K562 (cell line): ENCODE results near the gene RAB40B. TPM values are rescaled to one million over a fixed set of nuclear protein-coding genes. Genes with fewer than 3 reads are reported as not detected.

Experiments
- ATAC-seq: fragments of 200-7000 bp; cut with Tn5 transposase; 3 replicates; pipeline ENCODE4 v1.9.1; 2020; ENCODE audit warnings: moderate library complexity
- BruUV-seq: library from RNA; stranded (reverse); fragments of 400-500 nt; replicated peaks from 2 replicates; lab custom pipeline; 2021; lab: Mats Ljungman, UMichigan
- CTCF ChIA-PET: fragments of 300-600 bp; formaldehyde crosslinking; extraction: SDS; loops from one replicate; lab custom pipeline; 2021; ENCODE audit warnings: low intra/inter-chr PET ratio; lab: Yijun Ruan, JAX
- POLR2A ChIA-PET: fragments of 300-600, 350-650 bp; sonication (Branson Sonifier 250); formaldehyde crosslinking; extraction: SDS; loops from one replicate; lab custom pipeline; 2021; ENCODE audit warnings: antibody characterized with exemption, inconsistent platforms; lab: Yijun Ruan, JAX
- DNase-seq, 4 experiments: peaks; one replicate each; pipeline versions ENCODE4 v3.0.0 to v3.0.0-alpha.2; 2011 to 2018; ENCODE audit warnings: low spot score in 3 of 4, mixed read lengths in 3 of 4; ENCODE audit errors: extremely low read depth in 1 of 4
- FAIRE-seq: peaks from 2 replicates; lab custom pipeline; 2011; peaks lifted over from hg19 to GRCh38; lab: Jason Lieb, UNC
- H2AFZ ChIP-seq: 2 replicates; pipeline ENCODE4 v1.6.0; 2011; ENCODE audit warnings: low read depth, low read length, control low read depth, inconsistent platforms
- H3K27ac ChIP-seq: fragments of 200-600 bp; 3 replicates; pipeline ENCODE4 v1.8.0; 2011; ENCODE audit warnings: low read depth, mild to moderate bottlenecking, control low read depth, inconsistent platforms, low read length, moderate library complexity, mixed read lengths; ENCODE audit errors: extremely low read depth
- H3K27me3 ChIP-seq, 2 experiments: fragments of 300-600 bp in 1 of 2; 2 replicates in 1 of 2; 3 replicates in 1 of 2; pipeline versions ENCODE4 v1.6.0 to v1.8.0; 2011; ENCODE audit warnings: inconsistent platforms in 2 of 2, low read length in 2 of 2, mild to moderate bottlenecking in 1 of 2, mixed read lengths in 1 of 2, moderate library complexity in 1 of 2; ENCODE audit not compliant: control insufficient read depth in 2 of 2, insufficient read depth in 2 of 2
- H3K36me3 ChIP-seq: fragments of 300-600 bp; 3 replicates; pipeline ENCODE4 v1.8.0; 2011; ENCODE audit warnings: mild to moderate bottlenecking, low read length, inconsistent platforms; ENCODE audit not compliant: control insufficient read depth, insufficient read depth
- H3K4me1 ChIP-seq, 2 experiments: fragments of 200-600 bp in 1 of 2; replicated peaks in 1 of 2; 2 replicates in 1 of 2; 3 replicates in 1 of 2; pipeline versions ENCODE4 v1.5.1 to v1.8.0; 2011; ENCODE audit warnings: inconsistent platforms in 2 of 2, low read length in 2 of 2, mild to moderate bottlenecking in 1 of 2, mixed read lengths in 1 of 2, moderate library complexity in 1 of 2; ENCODE audit not compliant: control insufficient read depth in 2 of 2, insufficient read depth in 2 of 2
- H3K4me2 ChIP-seq: 2 replicates; pipeline ENCODE4 v1.6.1; 2011; ENCODE audit warnings: low read length, control low read depth, inconsistent platforms, mixed read lengths; ENCODE audit not compliant: insufficient read depth
- H3K4me3 ChIP-seq: fragments of 200-600 bp; sonication (generic), shearing (Covaris generic); 2 replicates; pipeline ENCODE4 v1.5.1; 2016; ENCODE audit warnings: control low read depth, inconsistent platforms
- H3K79me2 ChIP-seq: fragments of 200-600 bp; 3 replicates; pipeline ENCODE4 v1.8.0; 2011; ENCODE audit warnings: low read length, inconsistent platforms; ENCODE audit not compliant: control insufficient read depth, insufficient read depth
- H3K9ac ChIP-seq, 2 experiments: 2 replicates each; pipeline versions ENCODE4 v1.6.0 to v1.6.1; 2011; ENCODE audit warnings: low read depth in 2 of 2, low read length in 2 of 2, control low read depth in 1 of 2, inconsistent platforms in 1 of 2, mild to moderate bottlenecking in 1 of 2, mixed read lengths in 1 of 2; ENCODE audit not compliant: insufficient read depth in 1 of 2
- H3K9me1 ChIP-seq: one replicate; pipeline ENCODE4 v1.6.0; 2011; ENCODE audit warnings: inconsistent platforms, mild to moderate bottlenecking, low read length, moderate library complexity; ENCODE audit not compliant: control insufficient read depth, insufficient read depth
- H3K9me3 ChIP-seq: replicated peaks from 2 replicates; pipeline ENCODE4 v1.5.1; 2011; ENCODE audit warnings: low read depth, low read length, inconsistent platforms; ENCODE audit not compliant: control insufficient read depth, insufficient read depth
- H4K20me1 ChIP-seq: replicated peaks from 2 replicates; pipeline ENCODE4 v1.6.1; 2011; ENCODE audit warnings: low read length, inconsistent platforms, mixed read lengths; ENCODE audit not compliant: control insufficient read depth, insufficient read depth
- BACH1 ChIP-seq: fragments of 200-800 bp; sonication (Bioruptor generic); IDR thresholded peaks from 2 replicates; pipeline ENCODE4 v1.6.1; 2016; ENCODE audit warnings: missing genetic modification characterization, missing compliant biosample characterization
- CBX2 ChIP-seq: fragments of 200-600 bp; sonication (generic); IDR thresholded peaks from one replicate; pipeline ENCODE4 v1.6.1; 2012; ENCODE audit warnings: mild to moderate bottlenecking, low read length, inconsistent platforms; ENCODE audit not compliant: insufficient read depth, poor library complexity, severe bottlenecking
- COPS2 ChIP-seq: fragments of 450-650 bp; conservative IDR thresholded peaks from 2 replicates; pipeline ENCODE4 v1.6.1; 2016; ENCODE audit warnings: mild to moderate bottlenecking, moderate library complexity
- E2F1 ChIP-seq: sonication (generic); formaldehyde crosslinking; IDR thresholded peaks from 2 replicates; pipeline ENCODE4 v1.8.1; 2023; ENCODE audit warnings: mild to moderate bottlenecking, missing genetic modification reagents, moderate library complexity
- HNRNPL ChIP-seq: fragments of 200-400 bp; formaldehyde crosslinking; IDR thresholded peaks from 2 replicates; pipeline ENCODE4 v1.6.1; 2017; ENCODE audit warnings: low read depth, mild to moderate bottlenecking, low read length
- JUN ChIP-seq, 2 experiments: sonication (generic) in 1 of 2; formaldehyde crosslinking in 1 of 2; IDR thresholded peaks; 2 replicates each; pipeline versions ENCODE4 v1.6.1 to v1.8.0; 2012 to 2022; ENCODE audit warnings: borderline replicate concordance in 2 of 2, mild to moderate bottlenecking in 2 of 2, improper control_type of control experiment in 1 of 2, low read depth in 1 of 2, low read length in 1 of 2, missing genetic modification reagents in 1 of 2
- KDM1A ChIP-seq, 2 experiments: fragments of 450-650 bp; IDR thresholded peaks; 2 replicates each; pipeline ENCODE4 v1.6.1; 2016; ENCODE audit warnings: mild to moderate bottlenecking in 2 of 2
- MCM3 ChIP-seq: fragments of 450-650 bp; IDR thresholded peaks from 2 replicates; pipeline ENCODE4 v1.6.1; 2016
- NCOR1 ChIP-seq: fragments of 450-650 bp; IDR thresholded peaks from 2 replicates; pipeline ENCODE4 v1.6.1; 2016; ENCODE audit warnings: mild to moderate bottlenecking, moderate library complexity
- RBBP5 ChIP-seq: fragments of 200-600 bp; sonication (generic); IDR thresholded peaks from 2 replicates; pipeline ENCODE4 v1.6.1; 2012; ENCODE audit warnings: borderline replicate concordance, mild to moderate bottlenecking, low read length, control low read depth, inconsistent platforms; ENCODE audit not compliant: insufficient read depth, poor library complexity, severe bottlenecking
- SUPT5H ChIP-seq: fragments of 450-650 bp; IDR thresholded peaks from 2 replicates; pipeline ENCODE4 v1.6.1; 2016
- ZBTB7A ChIP-seq: IDR thresholded peaks from 2 replicates; pipeline ENCODE4 v1.6.1; 2011; ENCODE audit warnings: low read depth, mild to moderate bottlenecking, low read length, moderate library complexity, borderline replicate concordance; ENCODE audit not compliant: control insufficient read depth
- ZNF384 ChIP-seq: IDR thresholded peaks from 2 replicates; pipeline ENCODE4 v1.6.1; 2012; ENCODE audit warnings: low read depth, low read length, improper control_type of control experiment
- ZNF644 ChIP-seq: fragments of 200-800 bp; sonication (Bioruptor generic); IDR thresholded peaks from 2 replicates; pipeline ENCODE4 v1.6.1; 2016; ENCODE audit warnings: low read depth, missing genetic modification characterization, missing compliant biosample characterization
- ZNF668 ChIP-seq: fragments of 250-450 bp; sonication (Bioruptor Pico); IDR thresholded peaks from 2 replicates; pipeline ENCODE4 v1.8.0; 2022; ENCODE audit warnings: mild to moderate bottlenecking, inconsistent platforms
- WGBS: fragments of 100-300 bp; shearing (Covaris generic); methylation state at CpG from one replicate; pipeline ENCODE4 v1.1.6; 2016; ENCODE audit warnings: low coverage, mixed read lengths; ENCODE audit not compliant: insufficient coverage; ENCODE audit errors: missing lambda C conversion rate; 5-methylcytosine and 5-hydroxymethylcytosine counted together
- in situ Hi-C: fragments of 300-500 bp; cut with MboI; formaldehyde crosslinking; loops from 4 replicates; pipeline ENCODE4 v1.15.0; 2018; ENCODE audit warnings: inconsistent platforms, mixed read lengths
- intact Hi-C: fragments of 100-400 bp; cut with micrococcal nuclease; formaldehyde crosslinking; loops from 2 replicates; pipeline ENCODE4 v1.14.2; 2022
- polyA plus RNA-seq, 8 experiments: library from polyadenylated mRNA; depleted of rRNA in 4 of 8; stranded (reverse) in 5 of 8; unstranded in 3 of 8; fragments of >200 nt; fragmentation: Nextera tagmentation in 2 of 8; fragmentation: Illumina TruSeq in 1 of 8; extraction: Ambion mirVana in 2 of 8; extraction: Trizol in 1 of 8; gene quantifications; 2 replicates each; pipeline versions ENCODE4 v1.2.1 to v1.2.3, GENCODE V29; 2011 to 2014; ENCODE audit warnings: inconsistent platforms in 1 of 8, missing spikeins in 1 of 8
- total RNA-seq, 7 experiments: library from RNA; depleted of rRNA in 6 of 7; stranded (reverse); fragments of >200 nt in 6 of 7; fragmentation: Illumina TruSeq in 2 of 7; extraction: Trizol in 2 of 7; gene quantifications; 2 replicates each; pipeline versions ENCODE4 v1.2.1 to v1.2.3, GENCODE V29; 2011 to 2021; ENCODE audit warnings: low replicate concordance in 1 of 7
- TF ChIP-seq, protein P1 (sequence below): fragments of 450-650 bp; formaldehyde crosslinking; IDR thresholded peaks from 2 replicates; pipeline ENCODE4 v1.4.0; 2022; ENCODE audit warnings: mild to moderate bottlenecking, moderate library complexity
- TF ChIP-seq, protein P2 (sequence below): sonication (generic); formaldehyde crosslinking; IDR thresholded peaks from 2 replicates; pipeline ENCODE4 v1.5.0; 2020; ENCODE audit warnings: missing genetic modification reagents

RAB40B gene
- total and polyA plus RNA-seq, 9 of the 15 experiments (the other 6 are each of a cell fraction or from before 2014, with no cell fraction given): 0.13 to 4.6 (median 1.4) TPM

DNA sequence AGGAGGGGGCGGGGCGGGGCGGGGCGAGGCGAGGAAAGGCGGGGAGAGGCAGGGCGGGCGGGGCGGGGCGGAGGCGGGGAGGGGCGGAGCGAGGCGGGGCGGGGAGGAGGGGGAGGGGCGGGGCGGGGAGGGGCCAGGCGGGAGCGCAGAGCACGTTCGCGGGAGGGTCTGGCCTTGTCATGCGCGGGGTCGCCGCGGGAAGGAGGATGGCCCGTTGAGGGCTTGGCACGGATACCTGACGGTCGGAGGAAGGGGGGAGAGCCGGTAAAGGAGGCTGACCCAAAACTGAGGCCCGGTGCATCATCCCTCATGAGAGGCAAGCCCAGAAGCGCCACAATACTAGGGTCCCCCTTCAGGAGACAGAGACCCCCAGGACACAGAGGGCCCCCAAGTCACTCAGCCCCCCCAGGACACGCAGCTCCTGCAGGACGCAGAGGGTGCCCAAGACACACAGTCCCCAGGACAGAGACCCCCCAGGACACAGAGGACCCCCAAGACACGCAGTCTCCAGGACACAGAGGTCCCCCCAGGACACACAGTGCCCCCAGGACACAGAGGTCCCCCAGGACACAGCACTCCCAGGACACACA is 49.7 kb downstream of the RAB40B start (continued):
- TF ChIP-seq ZBTB7A (0 out of 2 replicates have a peak, but pooled peaks have one; percentile 45), JUN (IDR thresholded peaks at IDR 0.05; ENCODE audit: borderline replicate concordance, low read depth, low read length) (no peak), JUN (CRISPR knock-in tag; IDR thresholded peaks at IDR 0.05; ENCODE audit: borderline replicate concordance) (no peak), ZNF384 (no peak), KDM1A (IDR thresholded peaks at IDR 0.05) (0 out of 4 replicates have a peak, but pooled peaks of 1 of the 2 experiments have one; percentile 57)

GRCh38 chr17:82648165-82648668 is 50.3 kb downstream of the RAB40B start, which contains the start of gene WDR45B:
Gene WDR45B, minus strand, starts transcription at chr17:82648444. Its CDS starts 104 bp downstream, at chr17:82648340.
- Histone ChIP-seq H2AFZ (peak within 1 kb of the TSS; percentile 80), H3K9me1 (peaks cover 9% of the 10 kb centered on the region), H3K27me3 (no peaks in the 10 kb centered on the region), H3K9ac (peak within 1 kb of the TSS; percentile 91 to 94), H3K9me3 (no peaks in the 10 kb centered on the region), H3K27ac (peak within 1 kb of the TSS; percentile 99), H3K79me2 (peaks cover 50% of the 10 kb centered on the region), H3K4me2 (peak within 1 kb of the TSS; percentile 95), H4K20me1 (peaks cover 18% of the 10 kb centered on the region), H3K4me3 (peak within 1 kb of the TSS; percentile 97), H3K4me1 (peaks cover 11 to 40% of the 10 kb centered on the region in 2 experiments; a peak in 4 of 5 replicates), H3K36me3 (peaks cover 26% of the 10 kb centered on the region)
- ATAC-seq (peak; percentile 97), FAIRE-seq (peak; percentile 84), DNase-seq (peak; percentile 92 to 97 (median 94))
- no TSS peak for BruUV-seq
- ChIA-PET POLR2A (interaction anchor here (0.6 to 1.0 kb wide), 3 partner anchors 19 to 719 kb away, joined by 3 to 4 read pairs (median 3); no protein-coding TSS in a partner anchor), CTCF (no interaction called here)
- in situ Hi-C loops: no loop called here
- 0% methylated on average over 46 of the region's 67 CpGs for WGBS
- intact Hi-C loops: no loop called here
- no peak for TF ChIP-seq NCOR1
- TF ChIP-seq MCM3: no peak
- TF ChIP-seq HNRNPL: 0 out of 2 replicates have a peak, but pooled peaks have one; percentile 33
- TF ChIP-seq COPS2: no peak
- no peak for TF ChIP-seq ZNF644 (tag)
- TF ChIP-seq, protein P1, sequence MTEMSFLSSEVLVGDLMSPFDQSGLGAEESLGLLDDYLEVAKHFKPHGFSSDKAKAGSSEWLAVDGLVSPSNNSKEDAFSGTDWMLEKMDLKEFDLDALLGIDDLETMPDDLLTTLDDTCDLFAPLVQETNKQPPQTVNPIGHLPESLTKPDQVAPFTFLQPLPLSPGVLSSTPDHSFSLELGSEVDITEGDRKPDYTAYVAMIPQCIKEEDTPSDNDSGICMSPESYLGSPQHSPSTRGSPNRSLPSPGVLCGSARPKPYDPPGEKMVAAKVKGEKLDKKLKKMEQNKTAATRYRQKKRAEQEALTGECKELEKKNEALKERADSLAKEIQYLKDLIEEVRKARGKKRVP (CRISPR knock-in tag): no peak
- TF ChIP-seq CBX2: no peak
- TF ChIP-seq SUPT5H: peak; percentile 88
- TF ChIP-seq E2F1 (CRISPR knock-in tag): no peak
- TF ChIP-seq, protein P2, sequence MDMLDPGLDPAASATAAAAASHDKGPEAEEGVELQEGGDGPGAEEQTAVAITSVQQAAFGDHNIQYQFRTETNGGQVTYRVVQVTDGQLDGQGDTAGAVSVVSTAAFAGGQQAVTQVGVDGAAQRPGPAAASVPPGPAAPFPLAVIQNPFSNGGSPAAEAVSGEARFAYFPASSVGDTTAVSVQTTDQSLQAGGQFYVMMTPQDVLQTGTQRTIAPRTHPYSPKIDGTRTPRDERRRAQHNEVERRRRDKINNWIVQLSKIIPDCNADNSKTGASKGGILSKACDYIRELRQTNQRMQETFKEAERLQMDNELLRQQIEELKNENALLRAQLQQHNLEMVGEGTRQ: no peak
- no peak for TF ChIP-seq ZNF668 (CRISPR knock-in tag)
- peak; percentile 84 for TF ChIP-seq RBBP5
- no peak for TF ChIP-seq BACH1 (tag)
